ENCODE data around the gene CACNA2D3. TPM values are rescaled to one million over a fixed set of nuclear protein-coding genes. Genes with fewer than 3 reads are reported as not detected.

CACNA2D3 gene
- total and polyA plus RNA-seq, 4 donors: 14.1 to 34.5 (median 33.4) TPM

GRCh38 chr3:54862526-54862925 lies 740.2 kb downstream of the CACNA2D3 start:
- Histone ChIP-seq H3K9me3 (ENCODE audit: control insufficient read depth, insufficient read depth, low read length) (no peaks in the 10 kb centered on the region), H3K36me3 (ENCODE audit: control insufficient read depth, insufficient read depth, low read length) (no peaks in the 10 kb centered on the region), H3K27me3 (ENCODE audit: control insufficient read depth, insufficient read depth, low read length) (no peaks in the 10 kb centered on the region), H3K4me1 (ENCODE audit: control insufficient read depth, insufficient read depth, low read length) (no peaks in the 10 kb centered on the region), H3K27ac (ENCODE audit: low read depth, low read length) (no peak overlapping the region), H3K4me3 (ENCODE audit: low read depth, low read length) (no peak overlapping the region)
- no peak for DNase-seq (ENCODE audit: low read depth in 4 of 6, low spot score in 6 of 6)
- WGBS (ENCODE audit: insufficient coverage): 100% methylated on average over 1 of the region's 5 CpGs

- Histone ChIP-seq H3K27ac (ENCODE audit: low read depth, low read length) (no peak overlapping the region), H3K36me3 (ENCODE audit: control insufficient read depth, insufficient read depth, low read length) (no peaks in the 10 kb centered on the region), H3K9me3 (ENCODE audit: control insufficient read depth, insufficient read depth, low read length) (no peaks in the 10 kb centered on the region), H3K27me3 (ENCODE audit: control insufficient read depth, insufficient read depth, low read length) (no peaks in the 10 kb centered on the region), H3K4me3 (ENCODE audit: low read depth, low read length) (no peak overlapping the region), H3K4me1 (ENCODE audit: control insufficient read depth, insufficient read depth, low read length) (no peaks in the 10 kb centered on the region)
- WGBS (ENCODE audit: insufficient coverage): 61% methylated on average over 4 of the region's 8 CpGs
- DNase-seq (ENCODE audit: low read depth in 4 of 6, low spot score in 6 of 6): no peak
Measured at GRCh38 chr3:54863366-54863765, 741.0 kb downstream of the CACNA2D3 start.

GRCh38 chr3:54863786-54864185 lies 741.4 kb downstream of the CACNA2D3 start:
- no peak overlapping the region for H3K27ac ChIP-seq (ENCODE audit: low read depth, low read length)
- no peaks in the 10 kb centered on the region for H3K9me3 ChIP-seq (ENCODE audit: control insufficient read depth, insufficient read depth, low read length)
- no peak for DNase-seq (ENCODE audit: low read depth in 4 of 6, low spot score in 6 of 6)
- 78% methylated on average over 3 of the region's 4 CpGs for WGBS (ENCODE audit: insufficient coverage)
- no peaks in the 10 kb centered on the region for H3K36me3 ChIP-seq (ENCODE audit: control insufficient read depth, insufficient read depth, low read length)
- no peak overlapping the region for H3K4me3 ChIP-seq (ENCODE audit: low read depth, low read length)
- H3K4me1 ChIP-seq (ENCODE audit: control insufficient read depth, insufficient read depth, low read length): no peaks in the 10 kb centered on the region
- H3K27me3 ChIP-seq (ENCODE audit: control insufficient read depth, insufficient read depth, low read length): no peaks in the 10 kb centered on the region

- Histone ChIP-seq H3K27me3 (ENCODE audit: control insufficient read depth, insufficient read depth, low read length) (peaks cover 2% of the 10 kb centered on the region), H3K4me3 (ENCODE audit: low read depth, low read length) (no peak overlapping the region), H3K27ac (ENCODE audit: low read depth, low read length) (no peak overlapping the region), H3K9me3 (ENCODE audit: control insufficient read depth, insufficient read depth, low read length) (no peaks in the 10 kb centered on the region), H3K36me3 (ENCODE audit: control insufficient read depth, insufficient read depth, low read length) (no peaks in the 10 kb centered on the region), H3K4me1 (ENCODE audit: control insufficient read depth, insufficient read depth, low read length) (no peaks in the 10 kb centered on the region)
- no peak for DNase-seq (ENCODE audit: low read depth in 4 of 6, low spot score in 6 of 6)
- 75% methylated on average over 2 of the region's 4 CpGs for WGBS (ENCODE audit: insufficient coverage)
Measured at GRCh38 chr3:54865316-54865715, 743.0 kb downstream of the CACNA2D3 start.

DNA sequence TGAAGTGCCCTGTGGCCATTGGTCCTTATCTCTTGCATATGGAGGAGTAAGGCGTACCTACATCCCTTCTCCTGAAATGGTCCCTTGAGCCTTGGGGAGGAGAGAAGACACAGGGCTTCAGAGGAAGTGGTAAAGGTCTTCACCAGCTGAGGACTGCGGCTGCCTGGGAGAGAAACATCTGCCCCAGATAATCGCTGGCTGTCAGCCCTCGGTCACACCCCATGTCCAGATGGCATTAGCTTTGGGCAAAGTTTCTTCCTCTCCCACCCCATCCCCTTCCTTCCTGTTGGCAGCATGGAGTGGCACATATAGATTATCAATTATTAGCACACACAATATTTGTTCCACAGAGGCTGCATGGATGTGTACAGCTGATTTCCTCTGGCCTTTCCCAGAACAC lies 743.9 kb downstream of the CACNA2D3 start:
- no peaks in the 10 kb centered on the region for H3K36me3 ChIP-seq (ENCODE audit: control insufficient read depth, insufficient read depth, low read length)
- no peak for DNase-seq (ENCODE audit: low read depth in 4 of 6, low spot score in 6 of 6)
- H3K27ac ChIP-seq (ENCODE audit: low read depth, low read length): no peak overlapping the region
- H3K4me1 ChIP-seq (ENCODE audit: control insufficient read depth, insufficient read depth, low read length): no peaks in the 10 kb centered on the region
- H3K4me3 ChIP-seq (ENCODE audit: low read depth, low read length): no peak overlapping the region
- peaks cover 2% of the 10 kb centered on the region for H3K27me3 ChIP-seq (ENCODE audit: control insufficient read depth, insufficient read depth, low read length)
- 83% methylated on average over 4 of the region's 4 CpGs for WGBS (ENCODE audit: insufficient coverage)
- H3K9me3 ChIP-seq (ENCODE audit: control insufficient read depth, insufficient read depth, low read length): no peaks in the 10 kb centered on the region

- H3K36me3 ChIP-seq (ENCODE audit: control insufficient read depth, insufficient read depth, low read length): no peaks in the 10 kb centered on the region
- 72% methylated on average over 2 of the region's 7 CpGs for WGBS (ENCODE audit: insufficient coverage)
- peak in 4 of 6 donors; percentile 18 to 87 (median 54) for DNase-seq (ENCODE audit: low read depth in 4 of 6, low spot score in 6 of 6)
- no peaks in the 10 kb centered on the region for H3K4me1 ChIP-seq (ENCODE audit: control insufficient read depth, insufficient read depth, low read length)
- H3K27me3 ChIP-seq (ENCODE audit: control insufficient read depth, insufficient read depth, low read length): peaks cover 2% of the 10 kb centered on the region
- H3K27ac ChIP-seq (ENCODE audit: low read depth, low read length): no peak overlapping the region
- H3K9me3 ChIP-seq (ENCODE audit: control insufficient read depth, insufficient read depth, low read length): no peaks in the 10 kb centered on the region
- no peak overlapping the region for H3K4me3 ChIP-seq (ENCODE audit: low read depth, low read length)
Measured at GRCh38 chr3:54870423-54870822, 748.1 kb downstream of the CACNA2D3 start.

DNA sequence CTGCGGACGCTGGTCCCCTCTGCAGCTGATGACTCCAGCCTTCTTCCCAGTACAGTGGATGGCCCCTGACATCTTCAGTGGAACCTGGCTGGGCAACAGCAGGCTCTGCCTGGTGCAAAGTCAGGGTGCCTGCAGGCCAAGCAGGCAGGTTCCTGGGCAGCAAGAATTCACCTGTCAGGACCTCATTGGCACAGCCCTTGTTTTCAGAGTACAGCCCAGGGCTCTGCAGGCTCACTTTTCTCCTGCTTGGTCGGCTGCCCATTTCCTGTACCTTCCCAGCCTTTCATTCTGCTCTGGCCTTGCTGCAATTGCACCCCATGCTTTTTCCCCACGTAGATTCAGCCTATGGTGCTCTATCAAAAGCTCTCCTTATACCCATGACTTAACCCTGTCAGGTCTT lies 749.5 kb downstream of the CACNA2D3 start:
- Histone ChIP-seq H3K27me3 (ENCODE audit: control insufficient read depth, insufficient read depth, low read length) (peaks cover 2% of the 10 kb centered on the region), H3K9me3 (ENCODE audit: control insufficient read depth, insufficient read depth, low read length) (no peaks in the 10 kb centered on the region), H3K4me3 (ENCODE audit: low read depth, low read length) (no peak overlapping the region), H3K27ac (ENCODE audit: low read depth, low read length) (no peak overlapping the region), H3K4me1 (ENCODE audit: control insufficient read depth, insufficient read depth, low read length) (no peaks in the 10 kb centered on the region), H3K36me3 (ENCODE audit: control insufficient read depth, insufficient read depth, low read length) (no peaks in the 10 kb centered on the region)
- DNase-seq (ENCODE audit: low read depth in 4 of 6, low spot score in 6 of 6): no peak
- WGBS (ENCODE audit: insufficient coverage): 82% methylated on average over 4 of the region's 4 CpGs

DNA sequence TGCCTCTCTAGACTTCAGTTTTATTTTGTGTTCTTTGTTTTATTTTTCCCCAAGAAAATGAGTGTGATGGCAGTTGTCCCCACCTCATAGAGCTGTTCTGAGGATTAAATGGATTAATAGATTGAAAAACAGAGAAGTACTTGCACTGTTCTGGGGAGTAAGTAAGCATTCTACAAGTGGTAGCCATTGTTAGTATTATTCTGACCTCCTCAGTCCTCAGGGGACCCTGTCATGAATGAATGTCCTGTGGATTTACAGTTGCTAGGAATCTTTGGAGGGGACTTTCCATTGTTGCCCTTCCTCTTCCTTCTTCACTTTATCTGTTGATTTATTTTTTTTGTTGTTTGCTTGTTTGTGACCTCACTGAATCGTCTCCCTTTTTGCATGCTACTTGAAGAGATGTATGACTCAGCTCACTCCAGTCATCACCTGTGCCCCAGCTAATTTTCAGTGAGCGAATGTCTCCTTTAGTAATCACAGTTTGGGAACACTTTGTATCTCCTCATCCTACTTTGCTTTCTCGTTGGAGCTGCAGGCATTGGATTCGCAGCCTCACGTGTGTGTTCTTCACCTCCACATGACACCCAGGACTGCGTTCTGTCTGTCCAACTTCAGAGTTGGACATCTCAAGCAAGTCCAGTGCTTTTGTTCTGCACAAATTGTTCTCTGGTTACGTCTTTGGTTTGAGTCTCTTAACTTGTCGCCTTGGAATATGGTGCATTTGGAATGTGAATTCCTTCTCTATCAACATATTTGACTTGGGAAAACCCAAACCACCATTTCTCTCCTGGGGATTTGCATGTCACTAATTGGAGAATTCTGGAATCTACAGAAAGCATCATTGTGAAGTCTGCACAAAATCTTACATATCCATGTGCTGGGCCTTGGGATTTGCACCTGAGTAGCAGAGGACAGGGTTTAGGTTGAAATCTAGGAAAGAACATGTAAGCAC lies 751.0 kb downstream of the CACNA2D3 start:
- Histone ChIP-seq H3K36me3 (ENCODE audit: control insufficient read depth, insufficient read depth, low read length) (no peaks in the 10 kb centered on the region), H3K9me3 (ENCODE audit: control insufficient read depth, insufficient read depth, low read length) (no peaks in the 10 kb centered on the region), H3K4me3 (ENCODE audit: low read depth, low read length) (no peak overlapping the region), H3K27ac (ENCODE audit: low read depth, low read length) (no peak overlapping the region), H3K27me3 (ENCODE audit: control insufficient read depth, insufficient read depth, low read length) (peaks cover 2% of the 10 kb centered on the region), H3K4me1 (ENCODE audit: control insufficient read depth, insufficient read depth, low read length) (no peaks in the 10 kb centered on the region)
- no peak for DNase-seq (ENCODE audit: low read depth in 4 of 6, low spot score in 6 of 6)
- 81% methylated on average over 6 of the region's 8 CpGs for WGBS (ENCODE audit: insufficient coverage)

GRCh38 chr3:54874816-54875556 lies 752.6 kb downstream of the CACNA2D3 start:
- Histone ChIP-seq H3K36me3 (ENCODE audit: control insufficient read depth, insufficient read depth, low read length) (no peaks in the 10 kb centered on the region), H3K27me3 (ENCODE audit: control insufficient read depth, insufficient read depth, low read length) (no peaks in the 10 kb centered on the region)

More at GRCh38 chr3:54874816-54875556, 752.6 kb downstream of the CACNA2D3 start:
- 93% methylated on average over 3 of the region's 7 CpGs for WGBS (ENCODE audit: insufficient coverage)
- DNase-seq (ENCODE audit: low read depth in 4 of 6, low spot score in 6 of 6): peak in 1 of 6 donors; percentile 11
- no peak overlapping the region for H3K4me3 ChIP-seq (ENCODE audit: low read depth, low read length)
- no peaks in the 10 kb centered on the region for H3K4me1 ChIP-seq (ENCODE audit: control insufficient read depth, insufficient read depth, low read length)
- no peaks in the 10 kb centered on the region for H3K9me3 ChIP-seq (ENCODE audit: control insufficient read depth, insufficient read depth, low read length)
- no peak overlapping the region for H3K27ac ChIP-seq (ENCODE audit: low read depth, low read length)
